Activated CD8-positive, alpha-beta T cell treated with anti-CD3 and anti-CD28 coated beads, Interleukin-2, amount 10 ng/mL, durations not matched to agents 7 days and 5 days (primary cell): ENCODE measurements around the gene QSER1. TPM values are rescaled to one million over a fixed set of nuclear protein-coding genes. Genes with fewer than 3 reads are reported as not detected.

ENCODE experiments used
- ATAC-seq: fragments of 150-1000 bp; cut with Tn5 transposase; one replicate; pipeline ENCODE4 v1.10.0; 2021; ENCODE audit warnings: moderate library complexity
- CTCF ChIA-PET: fragments of 350-600 bp; sonication (Branson Sonifier 250); formaldehyde crosslinking; loops from one replicate; lab custom pipeline; 2021; ENCODE audit warnings: antibody characterized with exemption; lab: Charles Lee
- POLR2A ChIA-PET: fragments of 350-600 bp; sonication (Branson Sonifier 250); formaldehyde crosslinking; loops from one replicate; lab custom pipeline; 2021; ENCODE audit warnings: antibody characterized with exemption; lab: Charles Lee
- DNase-seq: peaks from one replicate; pipeline ENCODE4 v3.0.0-alpha.2; 2020
- H3K27ac Mint-ChIP-seq: one replicate; pipeline ENCODE4 v1.8.0; 2021; ENCODE audit warnings: mild to moderate bottlenecking, mixed read lengths
- H3K27me3 Mint-ChIP-seq: one replicate; pipeline ENCODE4 v1.8.0; 2021; ENCODE audit warnings: low read depth, mixed read lengths
- H3K36me3 Mint-ChIP-seq: one replicate; pipeline ENCODE4 v1.8.0; 2021; ENCODE audit warnings: low read depth, mixed read lengths
- H3K4me1 Mint-ChIP-seq: one replicate; pipeline ENCODE4 v1.8.0; 2021; ENCODE audit warnings: low read depth, mixed read lengths
- H3K4me3 Mint-ChIP-seq: one replicate; pipeline ENCODE4 v1.8.0; 2021; ENCODE audit warnings: mild to moderate bottlenecking, mixed read lengths
- H3K9me3 Mint-ChIP-seq: one replicate; pipeline ENCODE4 v1.8.0; 2022; ENCODE audit warnings: mixed read lengths; ENCODE audit not compliant: insufficient read depth
- total RNA-seq, 2 experiments: library from RNA; stranded (reverse); gene quantifications; one replicate each; pipeline ENCODE4 v1.2.3, GENCODE V29; 2021

QSER1 gene
- total RNA-seq, 2 experiments from 2014 or later: 7.3 to 7.9 TPM

- CTCF ChIA-PET: no interaction called here
- no peak overlapping the region for H3K27ac Mint-ChIP-seq
- no peak for ATAC-seq
These were observed 108.7 kb downstream of the QSER1 start for GRCh38 chr11:33001281-33001680.

DNA sequence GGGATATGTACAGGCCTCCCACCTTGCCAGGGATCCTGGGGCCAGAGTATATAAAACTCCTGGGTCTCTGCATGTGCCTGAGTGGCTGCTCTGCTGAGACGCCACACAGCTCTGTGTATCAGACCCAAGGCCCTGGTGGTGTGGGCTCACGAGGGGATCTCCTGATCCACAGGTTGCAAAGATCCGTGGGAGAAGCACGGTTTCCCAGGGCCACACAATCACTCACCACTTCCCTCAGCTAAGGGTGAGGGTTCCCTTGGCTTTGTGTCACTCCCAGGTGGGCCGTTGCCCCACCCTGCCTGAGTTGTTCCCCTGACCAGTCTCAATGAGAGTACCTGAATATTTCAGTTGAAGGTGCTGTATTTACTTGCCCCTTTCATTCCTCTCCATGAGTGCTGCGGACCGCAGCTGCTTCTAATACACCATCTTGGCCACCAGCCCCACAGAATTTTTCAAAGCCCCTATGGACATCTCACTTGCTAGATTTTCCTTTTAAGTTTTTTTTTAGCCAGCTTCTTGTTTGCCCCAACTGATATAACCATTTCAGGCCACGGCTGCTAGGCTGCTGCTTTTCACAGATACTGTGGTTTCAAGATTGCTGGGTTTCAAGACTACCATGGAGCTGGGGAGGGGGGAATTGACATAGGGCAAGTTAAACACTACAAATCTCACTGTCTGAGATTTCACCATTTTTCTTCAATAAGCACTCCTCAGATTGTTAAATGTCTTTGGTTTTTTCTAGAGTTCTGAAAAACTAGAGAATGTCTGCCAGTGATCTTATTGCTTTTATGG lies 109.3 kb downstream of the QSER1 start:
- H3K4me3 Mint-ChIP-seq: no peak overlapping the region
- H3K36me3 Mint-ChIP-seq: peaks cover 2% of the 10 kb centered on the region
- ChIA-PET CTCF (interaction anchor here (1.2 kb wide), 1 partner anchor 64 kb away, joined by 4 read pairs; no protein-coding TSS in a partner anchor), POLR2A (no interaction called here)
- DNase-seq: no peak
- peaks cover 34% of the 10 kb centered on the region for H3K27me3 Mint-ChIP-seq
- ATAC-seq: no peak
- no peak overlapping the region for H3K27ac Mint-ChIP-seq
- H3K4me1 Mint-ChIP-seq: peaks cover 21% of the 10 kb centered on the region
- H3K9me3 Mint-ChIP-seq: peaks cover 6% of the 10 kb centered on the region

More at GRCh38 chr11:33001281-33001680, 108.7 kb downstream of the QSER1 start:
- peaks cover 6% of the 10 kb centered on the region for H3K9me3 Mint-ChIP-seq
- POLR2A ChIA-PET: no interaction called here
- H3K27me3 Mint-ChIP-seq: peaks cover 34% of the 10 kb centered on the region
- DNase-seq: no peak
- H3K4me3 Mint-ChIP-seq: no peak overlapping the region
- peaks cover 2% of the 10 kb centered on the region for H3K36me3 Mint-ChIP-seq
- H3K4me1 Mint-ChIP-seq: peaks cover 21% of the 10 kb centered on the region

DNA sequence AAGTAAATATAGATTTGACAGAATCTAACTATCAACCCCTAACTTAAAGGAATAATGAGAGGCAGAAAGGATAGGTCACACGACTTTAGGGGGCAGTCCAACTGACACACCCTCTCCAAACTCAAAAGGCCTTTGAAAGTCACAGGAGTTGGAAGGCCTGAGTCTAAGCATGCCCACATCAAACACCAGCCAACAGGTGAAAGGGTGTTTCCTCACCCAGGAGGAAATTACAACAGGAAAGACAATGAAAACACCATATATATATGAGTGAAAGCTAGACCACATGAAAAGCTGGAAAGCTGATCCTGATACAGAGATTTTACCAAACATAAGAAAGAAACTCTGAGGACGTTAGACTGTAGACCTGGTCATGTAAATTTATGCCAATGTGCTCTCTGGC lies 112.6 kb downstream of the QSER1 start:
- H3K27me3 Mint-ChIP-seq: peaks cover 12% of the 10 kb centered on the region
- CTCF ChIA-PET: no interaction called here
- peaks cover 23% of the 10 kb centered on the region for H3K4me1 Mint-ChIP-seq
- peak; percentile 89 for ATAC-seq
- H3K27ac Mint-ChIP-seq: no peak overlapping the region
- POLR2A ChIA-PET: no interaction called here
- H3K9me3 Mint-ChIP-seq: no peaks in the 10 kb centered on the region
- H3K36me3 Mint-ChIP-seq: peaks cover 6% of the 10 kb centered on the region
- no peak overlapping the region for H3K4me3 Mint-ChIP-seq
- peak; percentile 33 for DNase-seq

GRCh38 chr11:33006010-33006409 lies 113.4 kb downstream of the QSER1 start:
- no peaks in the 10 kb centered on the region for H3K9me3 Mint-ChIP-seq
- POLR2A ChIA-PET: no interaction called here
- H3K27me3 Mint-ChIP-seq: peaks cover 15% of the 10 kb centered on the region
- peaks cover 29% of the 10 kb centered on the region for H3K4me1 Mint-ChIP-seq
- no peak overlapping the region for H3K4me3 Mint-ChIP-seq
- no peak overlapping the region for H3K27ac Mint-ChIP-seq
- peaks cover 6% of the 10 kb centered on the region for H3K36me3 Mint-ChIP-seq
- no peak for DNase-seq
- no peak for ATAC-seq
- CTCF ChIA-PET: no interaction called here

GRCh38 chr11:33013755-33014154 lies 121.1 kb downstream of the QSER1 start:
- Mint-ChIP-seq H3K27me3 (peaks cover 37% of the 10 kb centered on the region), H3K4me3 (no peak overlapping the region), H3K4me1 (peaks cover 31% of the 10 kb centered on the region), H3K27ac (no peak overlapping the region), H3K9me3 (no peaks in the 10 kb centered on the region), H3K36me3 (peaks cover 3% of the 10 kb centered on the region)
- no peak for ATAC-seq
- POLR2A ChIA-PET: no interaction called here
- CTCF ChIA-PET: no interaction called here
- DNase-seq: no peak

GRCh38 chr11:33015621-33016551 lies 123.3 kb downstream of the QSER1 start, which contains the start of gene DEPDC7:
Gene DEPDC7, plus strand, starts transcription at chr11:33015878. Its CDS starts 78 bp downstream, at chr11:33015956.
- no peaks in the 10 kb centered on the region for H3K36me3 Mint-ChIP-seq
- DNase-seq (peak; percentile 83), ATAC-seq (peak; percentile 89)
- peak within 1 kb of the TSS; percentile 77 for H3K4me3 Mint-ChIP-seq
- H3K4me1 Mint-ChIP-seq: peaks cover 24% of the 10 kb centered on the region
- no peaks in the 10 kb centered on the region for H3K9me3 Mint-ChIP-seq
- peak within 1 kb of the TSS; percentile 72 for H3K27ac Mint-ChIP-seq
- ChIA-PET CTCF (interaction anchor here (1.1 to 1.8 kb wide), 4 partner anchors 9 to 55 kb away, joined by 3 to 4 read pairs (median 4); partner anchors contain the start of gene TCP11L1), POLR2A (interaction anchor here (0.7 to 2.8 kb wide), 2 partner anchors 8 to 24 kb away, joined by 3 to 14 read pairs; partner anchors contain the start of gene TCP11L1)
- peaks cover 37% of the 10 kb centered on the region for H3K27me3 Mint-ChIP-seq

DNA sequence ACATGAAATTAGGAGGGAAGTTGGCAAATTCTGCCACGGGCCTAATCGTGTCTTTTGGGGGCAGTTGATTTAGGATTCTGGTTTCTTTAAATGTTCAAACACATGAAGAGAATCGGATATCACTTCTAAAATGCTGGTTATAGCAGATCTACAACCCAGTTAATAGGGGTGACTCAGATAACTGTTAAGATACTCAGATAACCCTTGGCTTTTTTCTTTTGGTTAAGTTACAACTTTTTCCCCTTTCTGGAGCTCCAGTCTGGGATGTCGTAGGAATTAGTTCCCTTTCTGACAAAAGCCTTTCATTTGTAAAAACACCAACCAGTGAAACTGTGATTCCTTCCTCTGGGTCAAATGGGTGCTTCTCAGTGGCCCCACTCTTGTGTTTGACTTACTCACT lies 124.0 kb downstream of the QSER1 start:
- DNase-seq: no peak
- Mint-ChIP-seq H3K36me3 (no peaks in the 10 kb centered on the region), H3K9me3 (no peaks in the 10 kb centered on the region), H3K27me3 (peaks cover 37% of the 10 kb centered on the region), H3K4me1 (peaks cover 18% of the 10 kb centered on the region), H3K27ac (no peak overlapping the region), H3K4me3 (peak overlapping the region; percentile 77)
- POLR2A ChIA-PET: interaction anchor here (0.7 to 2.8 kb wide), 2 partner anchors 9 to 23 kb away, joined by 3 to 14 read pairs; partner anchors contain the start of gene TCP11L1
- no peak for ATAC-seq
- CTCF ChIA-PET: interaction anchor here (1.1 to 1.8 kb wide), 4 partner anchors 8 to 55 kb away, joined by 3 to 4 read pairs (median 4); partner anchors contain the start of gene TCP11L1

GRCh38 chr11:33017478-33017877 lies 124.9 kb downstream of the QSER1 start:
- Mint-ChIP-seq H3K4me1 (peaks cover 16% of the 10 kb centered on the region), H3K4me3 (no peak overlapping the region), H3K27me3 (peaks cover 37% of the 10 kb centered on the region), H3K36me3 (no peaks in the 10 kb centered on the region), H3K27ac (no peak overlapping the region), H3K9me3 (no peaks in the 10 kb centered on the region)
- no peak for ATAC-seq
- POLR2A ChIA-PET: interaction anchor here (2.8 kb wide), 1 partner anchor 22 kb away, joined by 14 read pairs; the partner anchor contains the start of gene TCP11L1
- no peak for DNase-seq
- CTCF ChIA-PET: no interaction called here

DNA sequence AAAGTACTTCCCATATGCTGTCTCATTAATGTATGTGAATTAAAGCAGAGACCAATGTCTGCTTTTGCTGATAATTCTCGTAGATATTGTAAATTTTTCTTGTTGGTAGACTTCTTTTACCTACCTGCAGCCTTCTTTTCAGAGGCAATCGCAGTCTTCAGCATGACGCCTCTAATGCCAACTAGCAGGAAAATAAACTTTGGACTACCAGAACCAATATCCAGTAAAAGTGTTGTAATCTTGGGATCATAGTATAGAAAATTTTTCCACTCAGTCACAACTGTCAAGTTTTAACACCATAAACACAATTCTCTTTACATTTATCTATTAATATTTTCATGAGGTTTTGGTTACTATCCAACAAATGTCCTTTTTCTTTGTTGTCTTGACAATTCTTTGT lies 125.4 kb downstream of the QSER1 start:
- ChIA-PET CTCF (no interaction called here), POLR2A (interaction anchor here (2.8 kb wide), 1 partner anchor 22 kb away, joined by 14 read pairs; the partner anchor contains the start of gene TCP11L1)
- H3K9me3 Mint-ChIP-seq: no peaks in the 10 kb centered on the region
- ATAC-seq (no peak), DNase-seq (no peak)
- H3K4me1 Mint-ChIP-seq: peaks cover 14% of the 10 kb centered on the region
- peaks cover 37% of the 10 kb centered on the region for H3K27me3 Mint-ChIP-seq
- H3K36me3 Mint-ChIP-seq: no peaks in the 10 kb centered on the region
- H3K27ac Mint-ChIP-seq: no peak overlapping the region
- H3K4me3 Mint-ChIP-seq: no peak overlapping the region

DNA sequence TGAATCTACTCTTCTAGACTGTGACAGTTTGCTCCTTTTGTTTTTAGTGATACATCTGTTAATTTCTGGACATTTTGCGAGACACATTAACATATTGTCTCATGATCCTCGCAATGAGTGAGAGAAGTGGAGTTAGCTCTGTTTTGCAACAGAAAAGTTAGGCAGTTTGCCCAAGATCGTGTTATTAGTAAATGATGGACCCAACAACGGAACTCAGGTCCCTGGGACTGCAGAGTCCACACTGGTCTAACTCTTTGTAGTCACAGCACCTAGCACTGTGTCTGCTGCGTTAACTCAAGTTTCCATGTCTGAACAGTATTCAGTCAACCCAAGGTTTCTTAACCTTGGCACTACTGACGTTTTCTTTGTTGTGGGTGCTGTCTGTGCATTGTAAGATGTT lies 126.2 kb downstream of the QSER1 start:
- ATAC-seq: no peak

GRCh38 chr11:33021501-33021900 lies 128.9 kb downstream of the QSER1 start:
- POLR2A ChIA-PET: no interaction called here
- Mint-ChIP-seq H3K4me3 (no peak overlapping the region), H3K4me1 (peaks cover 5% of the 10 kb centered on the region), H3K27me3 (peaks cover 20% of the 10 kb centered on the region), H3K27ac (no peak overlapping the region), H3K36me3 (no peaks in the 10 kb centered on the region), H3K9me3 (no peaks in the 10 kb centered on the region)
- DNase-seq (no peak), ATAC-seq (no peak)
- CTCF ChIA-PET: interaction anchor here (1.2 to 2.8 kb wide), 3 partner anchors 10 to 44 kb away, joined by 4 to 8 read pairs (median 5); no protein-coding TSS in a partner anchor

More for the DNA sequence above, 126.2 kb downstream of the QSER1 start:
- Mint-ChIP-seq H3K4me1 (peaks cover 14% of the 10 kb centered on the region), H3K4me3 (no peak overlapping the region), H3K36me3 (no peaks in the 10 kb centered on the region), H3K27me3 (peaks cover 31% of the 10 kb centered on the region), H3K27ac (no peak overlapping the region), H3K9me3 (no peaks in the 10 kb centered on the region)
- DNase-seq: no peak
- CTCF ChIA-PET: no interaction called here
- POLR2A ChIA-PET: no interaction called here
